ENCODE measurements around the gene MRE11.

DNA sequence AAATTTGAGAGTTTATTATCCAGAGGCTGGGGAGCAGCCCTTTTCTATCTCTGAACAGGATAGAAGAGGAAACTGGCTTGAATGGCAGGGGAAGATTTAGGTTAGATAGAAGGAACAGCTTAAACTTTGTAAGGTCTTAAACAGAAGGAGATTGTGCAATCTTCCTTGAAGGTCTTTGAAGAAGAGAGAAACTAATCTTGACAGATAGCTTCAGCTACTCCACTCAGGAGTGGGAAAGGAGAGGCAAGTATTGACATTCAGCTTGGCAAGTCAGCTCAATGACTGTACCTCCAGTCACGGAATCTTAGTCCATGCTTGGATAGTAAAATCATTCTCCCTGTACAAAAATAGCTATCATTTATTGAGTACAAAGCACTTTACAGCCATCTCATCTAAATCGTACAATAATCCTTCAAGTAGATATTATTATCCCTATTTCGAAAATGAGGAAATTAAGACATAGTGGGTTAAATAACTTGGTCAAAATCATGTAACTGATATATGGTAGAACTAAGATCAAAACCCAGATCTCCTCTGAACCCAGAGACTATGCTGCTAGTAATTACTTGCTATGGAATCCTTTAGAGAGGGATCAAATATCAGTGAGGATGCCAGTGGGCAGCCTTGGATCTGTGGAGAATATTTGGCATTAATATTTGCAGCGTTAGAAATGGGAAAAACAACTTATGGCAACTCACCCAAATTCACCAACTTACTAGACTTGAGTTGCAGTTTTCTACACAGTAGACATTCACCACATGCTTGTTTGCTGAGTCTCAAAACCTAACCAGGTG is 33.2 kb upstream of the MRE11 start:
- no peak for TF ChIP-seq YY1 (IDR thresholded peaks at IDR 0.05; ENCODE audit: insufficient read depth, insufficient read length)
- TF ChIP-seq ZNF274 (IDR thresholded peaks at IDR 0.05; ENCODE audit: low read depth, low read length) = no peak

Measured in NT2/D1 (cell line).